ENCODE results near the gene NIFK.

NIFK gene

GRCh38 chr2:121736462-121737336 is at the start of gene NIFK:
Gene NIFK, minus strand, starts transcription at chr2:121736875. Its CDS starts 25 bp downstream, at chr2:121736850.
- DNase-seq (ENCODE audit: low spot score): peak; percentile 100

GRCh38 chr2:121783180-121783579 is 46.5 kb upstream of the NIFK start:
- no peak for DNase-seq (ENCODE audit: low spot score)

GRCh38 chr2:121778741-121779487 is 42.2 kb upstream of the NIFK start:
- DNase-seq (ENCODE audit: low spot score): no peak

GRCh38 chr2:121777699-121778058 is 41.0 kb upstream of the NIFK start:
- DNase-seq (ENCODE audit: low spot score): no peak

- DNase-seq (ENCODE audit: low spot score): no peak
These were observed 40.4 kb upstream of the NIFK start for GRCh38 chr2:121776885-121777698.

- DNase-seq (ENCODE audit: low spot score): no peak
These were observed 39.7 kb upstream of the NIFK start for GRCh38 chr2:121776361-121776760.

- no peak for DNase-seq (ENCODE audit: low spot score)
These were observed 37.6 kb upstream of the NIFK start for GRCh38 chr2:121774235-121774634.

GRCh38 chr2:121771976-121772742 is 35.5 kb upstream of the NIFK start:
- DNase-seq (ENCODE audit: low spot score): no peak

- DNase-seq (ENCODE audit: low spot score): no peak
These were observed 31.6 kb upstream of the NIFK start for GRCh38 chr2:121768143-121768755.

GRCh38 chr2:121766624-121767023 is 29.9 kb upstream of the NIFK start:
- DNase-seq (ENCODE audit: low spot score): no peak

- no peak for DNase-seq (ENCODE audit: low spot score)
These were observed 28.1 kb upstream of the NIFK start for GRCh38 chr2:121764681-121765228.

- peak; percentile 98 for DNase-seq (ENCODE audit: low spot score)
These were observed 18.8 kb upstream of the NIFK start, which contains the start of gene TSN for GRCh38 chr2:121755237-121756111. Gene TSN, plus strand, starts transcription at chr2:121755651. Its CDS starts 129 bp downstream, at chr2:121755780.

GRCh38 chr2:121754851-121755236 is 18.2 kb upstream of the NIFK start:
- no peak for DNase-seq (ENCODE audit: low spot score)

- no peak for DNase-seq (ENCODE audit: low spot score)
These were observed 11.5 kb upstream of the NIFK start for GRCh38 chr2:121748202-121748601.

- DNase-seq (ENCODE audit: low spot score): no peak
These were observed 9.4 kb upstream of the NIFK start for GRCh38 chr2:121746071-121746578.

- DNase-seq (ENCODE audit: low spot score): no peak
These were observed 4.8 kb upstream of the NIFK start for GRCh38 chr2:121741450-121741849.

GRCh38 chr2:121740973-121741372 is 4.3 kb upstream of the NIFK start:
- DNase-seq (ENCODE audit: low spot score): no peak

- no peak for DNase-seq (ENCODE audit: low spot score)
These were observed 574 bp downstream of the NIFK start for GRCh38 chr2:121736140-121736461.

GRCh38 chr2:121735518-121736074 is 1.1 kb downstream of the NIFK start:
- DNase-seq (ENCODE audit: low spot score): no peak
